ENCODE data around the gene KAT6B. TPM values are rescaled to one million over a fixed set of nuclear protein-coding genes. Genes with fewer than 3 reads are reported as not detected.

Gene KAT6B
- total RNA-seq, 4 donors from 2014 or later = 45.6 to 48.9 (median 47.5) TPM

- TF ChIP-seq, protein P1, sequence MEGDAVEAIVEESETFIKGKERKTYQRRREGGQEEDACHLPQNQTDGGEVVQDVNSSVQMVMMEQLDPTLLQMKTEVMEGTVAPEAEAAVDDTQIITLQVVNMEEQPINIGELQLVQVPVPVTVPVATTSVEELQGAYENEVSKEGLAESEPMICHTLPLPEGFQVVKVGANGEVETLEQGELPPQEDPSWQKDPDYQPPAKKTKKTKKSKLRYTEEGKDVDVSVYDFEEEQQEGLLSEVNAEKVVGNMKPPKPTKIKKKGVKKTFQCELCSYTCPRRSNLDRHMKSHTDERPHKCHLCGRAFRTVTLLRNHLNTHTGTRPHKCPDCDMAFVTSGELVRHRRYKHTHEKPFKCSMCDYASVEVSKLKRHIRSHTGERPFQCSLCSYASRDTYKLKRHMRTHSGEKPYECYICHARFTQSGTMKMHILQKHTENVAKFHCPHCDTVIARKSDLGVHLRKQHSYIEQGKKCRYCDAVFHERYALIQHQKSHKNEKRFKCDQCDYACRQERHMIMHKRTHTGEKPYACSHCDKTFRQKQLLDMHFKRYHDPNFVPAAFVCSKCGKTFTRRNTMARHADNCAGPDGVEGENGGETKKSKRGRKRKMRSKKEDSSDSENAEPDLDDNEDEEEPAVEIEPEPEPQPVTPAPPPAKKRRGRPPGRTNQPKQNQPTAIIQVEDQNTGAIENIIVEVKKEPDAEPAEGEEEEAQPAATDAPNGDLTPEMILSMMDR (IDR thresholded peaks at IDR 0.05; ENCODE audit: low read depth) = no peak
Observed at GRCh38 chr10:74882831-74883230, 56.4 kb downstream of the KAT6B start.

- TF ChIP-seq, protein P1 (IDR thresholded peaks at IDR 0.05; ENCODE audit: low read depth) = no peak
Observed at GRCh38 chr10:74883428-74883827, 57.0 kb downstream of the KAT6B start.

- TF ChIP-seq, protein P1 (IDR thresholded peaks at IDR 0.05; ENCODE audit: low read depth) = no peak
Observed at GRCh38 chr10:74887614-74888284, 61.3 kb downstream of the KAT6B start.

GRCh38 chr10:74888962-74889661, 62.7 kb downstream of the KAT6B start:
- TF ChIP-seq, protein P1 (IDR thresholded peaks at IDR 0.05; ENCODE audit: low read depth) = no peak

GRCh38 chr10:74889662-74889998, 63.2 kb downstream of the KAT6B start:
- TF ChIP-seq, protein P1 (IDR thresholded peaks at IDR 0.05; ENCODE audit: low read depth) = no peak

DNA sequence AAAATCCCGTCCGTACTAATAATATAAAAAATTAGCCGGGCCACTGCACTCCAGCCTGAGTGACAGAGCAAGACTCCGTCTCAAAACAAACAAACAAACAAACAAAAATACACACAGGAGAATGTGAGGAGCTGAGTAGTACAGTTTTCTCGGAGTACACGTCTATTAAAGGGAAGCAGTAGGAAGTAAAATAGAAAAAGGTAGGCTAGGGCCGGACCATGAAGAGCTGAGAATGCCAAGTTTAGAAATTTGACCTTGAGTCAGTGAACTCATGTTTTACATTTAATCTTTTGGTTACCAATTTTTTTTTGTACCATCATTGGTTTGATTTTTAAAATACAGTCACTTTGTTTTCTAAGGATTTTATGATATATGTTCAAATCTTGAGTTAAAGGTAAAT, 64.1 kb downstream of the KAT6B start:
- TF ChIP-seq, protein P1 (IDR thresholded peaks at IDR 0.05; ENCODE audit: low read depth) = no peak

DNA sequence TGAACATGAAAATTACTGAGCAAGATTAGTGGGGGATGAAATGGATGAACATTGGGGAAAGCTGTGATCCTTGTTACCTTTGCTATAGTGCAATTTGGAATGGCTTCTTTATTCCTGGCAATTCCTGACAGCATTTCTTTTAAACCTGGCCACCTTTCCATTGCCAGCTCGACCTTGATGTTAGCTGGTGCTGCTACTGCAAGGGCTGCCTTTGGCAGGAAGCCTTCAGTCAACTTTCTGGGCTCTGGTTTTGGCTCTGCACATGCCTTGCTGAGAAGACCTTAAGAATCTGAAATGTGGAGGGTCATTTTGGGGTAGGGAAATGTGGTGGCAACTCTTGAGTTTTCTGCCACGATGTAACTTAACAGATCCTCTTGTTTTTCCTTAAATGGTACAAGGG, 64.7 kb downstream of the KAT6B start:
- TF ChIP-seq, protein P1 (IDR thresholded peaks at IDR 0.05; ENCODE audit: low read depth) = no peak

Data from subcutaneous adipose tissue (tissue), 4 donors.